ENCODE results near the gene TMED5. TPM values are rescaled to one million over a fixed set of nuclear protein-coding genes. Genes with fewer than 3 reads are reported as not detected.

TMED5 gene
- total and polyA plus RNA-seq, 2 of the 4 experiments (the other 2 are of a cell fraction), result 20.1 to 38.1 TPM

DNA sequence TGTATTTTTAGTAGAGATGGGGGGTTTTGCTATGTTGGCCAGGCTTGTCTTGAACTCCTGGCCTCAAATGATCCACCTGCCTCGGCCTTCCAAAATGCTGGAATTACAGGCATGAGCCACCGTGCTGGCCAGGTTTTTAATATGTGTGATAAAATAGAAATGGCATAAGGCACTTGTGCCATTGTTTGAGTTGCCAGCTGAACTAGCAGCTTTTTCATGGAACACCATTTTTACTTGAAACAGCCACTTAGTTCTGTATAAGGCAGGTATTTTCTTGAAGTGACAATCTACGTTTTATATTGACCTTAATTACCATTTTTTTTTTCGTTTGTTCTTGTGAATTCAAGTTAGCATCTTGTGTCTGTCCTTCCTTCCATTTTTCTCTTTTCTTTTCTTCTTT, 72.8 kb downstream of the TMED5 start:
- no peaks in the 10 kb centered on the region for H3K27me3 ChIP-seq (ENCODE audit: control insufficient read depth, insufficient read depth, low read length)
- H3K4me3 ChIP-seq (ENCODE audit: insufficient read depth, low read depth, low read length), result no peak overlapping the region
- H2AFZ ChIP-seq (replicated peaks; ENCODE audit: low read length, poor library complexity), result no peak overlapping the region
- peaks cover 23 to 38% of the 10 kb centered on the region in 2 experiments; a peak in 3 of 4 replicates for H3K79me1 ChIP-seq (ENCODE audit: low read depth in 1 of 2, low read length in 2 of 2)
- no TSS peak for BruUV-seq (replicated peaks)
- intact Hi-C loops (cut with micrococcal nuclease) (no loop called here), in situ Hi-C loops (cut with MboI; ENCODE audit: low sequenced_read_pairs) (no loop called here), dilution Hi-C loops (cut with HindIII; ENCODE audit: low sequenced_read_pairs, unreplicated experiment) (no loop called here)
- no peak overlapping the region for H4K91ac ChIP-seq (ENCODE audit: insufficient read depth, low read depth, low read length)
- no peak overlapping the region for H3K9ac ChIP-seq (ENCODE audit: low read depth, low read length)
- H3K27ac ChIP-seq (ENCODE audit: insufficient read depth, low read length), result no peak overlapping the region
- no peak overlapping the region for H2BK15ac ChIP-seq (ENCODE audit: low read depth, low read length)
- H3K4me2 ChIP-seq (ENCODE audit: low read depth, low read length), result no peak overlapping the region
- H3K4me1 ChIP-seq (ENCODE audit: control insufficient read depth, insufficient read depth, low read length), result no peaks in the 10 kb centered on the region
- CTCF ChIA-PET, result no interaction called here
- H4K20me1 ChIP-seq (ENCODE audit: insufficient read depth, low read length), result peaks cover 10% of the 10 kb centered on the region; the same call in 1 of the 2 replicates
- H3K18ac ChIP-seq (ENCODE audit: low read depth, low read length), result no peak overlapping the region
- POLR2A ChIA-PET (ENCODE audit: unreplicated experiment), result no interaction called here
- TF ChIP-seq, protein P1, sequence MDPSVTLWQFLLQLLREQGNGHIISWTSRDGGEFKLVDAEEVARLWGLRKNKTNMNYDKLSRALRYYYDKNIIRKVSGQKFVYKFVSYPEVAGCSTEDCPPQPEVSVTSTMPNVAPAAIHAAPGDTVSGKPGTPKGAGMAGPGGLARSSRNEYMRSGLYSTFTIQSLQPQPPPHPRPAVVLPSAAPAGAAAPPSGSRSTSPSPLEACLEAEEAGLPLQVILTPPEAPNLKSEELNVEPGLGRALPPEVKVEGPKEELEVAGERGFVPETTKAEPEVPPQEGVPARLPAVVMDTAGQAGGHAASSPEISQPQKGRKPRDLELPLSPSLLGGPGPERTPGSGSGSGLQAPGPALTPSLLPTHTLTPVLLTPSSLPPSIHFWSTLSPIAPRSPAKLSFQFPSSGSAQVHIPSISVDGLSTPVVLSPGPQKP (IDR thresholded peaks at IDR 0.05; ENCODE audit: borderline replicate concordance, low read depth, low read length), result no peak
- TF ChIP-seq RFX5 (IDR thresholded peaks at IDR 0.05; ENCODE audit: low read depth, low read length), result no peak
- TF ChIP-seq CEBPB (IDR thresholded peaks at IDR 0.05; ENCODE audit: low read depth, low read length), result no peak
- TF ChIP-seq CHD1 (IDR thresholded peaks at IDR 0.05; ENCODE audit: low read depth, low read length), result no peak
- TF ChIP-seq MAFK (IDR thresholded peaks at IDR 0.05; ENCODE audit: low read depth, low read length), result no peak
- no peak for TF ChIP-seq RCOR1 (IDR thresholded peaks at IDR 0.05; ENCODE audit: insufficient replicate concordance, low read length)
- TF ChIP-seq, protein P2, sequence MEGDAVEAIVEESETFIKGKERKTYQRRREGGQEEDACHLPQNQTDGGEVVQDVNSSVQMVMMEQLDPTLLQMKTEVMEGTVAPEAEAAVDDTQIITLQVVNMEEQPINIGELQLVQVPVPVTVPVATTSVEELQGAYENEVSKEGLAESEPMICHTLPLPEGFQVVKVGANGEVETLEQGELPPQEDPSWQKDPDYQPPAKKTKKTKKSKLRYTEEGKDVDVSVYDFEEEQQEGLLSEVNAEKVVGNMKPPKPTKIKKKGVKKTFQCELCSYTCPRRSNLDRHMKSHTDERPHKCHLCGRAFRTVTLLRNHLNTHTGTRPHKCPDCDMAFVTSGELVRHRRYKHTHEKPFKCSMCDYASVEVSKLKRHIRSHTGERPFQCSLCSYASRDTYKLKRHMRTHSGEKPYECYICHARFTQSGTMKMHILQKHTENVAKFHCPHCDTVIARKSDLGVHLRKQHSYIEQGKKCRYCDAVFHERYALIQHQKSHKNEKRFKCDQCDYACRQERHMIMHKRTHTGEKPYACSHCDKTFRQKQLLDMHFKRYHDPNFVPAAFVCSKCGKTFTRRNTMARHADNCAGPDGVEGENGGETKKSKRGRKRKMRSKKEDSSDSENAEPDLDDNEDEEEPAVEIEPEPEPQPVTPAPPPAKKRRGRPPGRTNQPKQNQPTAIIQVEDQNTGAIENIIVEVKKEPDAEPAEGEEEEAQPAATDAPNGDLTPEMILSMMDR (conservative IDR thresholded peaks at IDR 0.05; ENCODE audit: low read depth, low read length), result no peak
- no peak for TF ChIP-seq SMC3 (IDR thresholded peaks at IDR 0.05; ENCODE audit: low read depth, low read length)
- no peak for TF ChIP-seq NFE2L2 (IDR thresholded peaks at IDR 0.05; ENCODE audit: low read depth, low read length)
- no peak for TF ChIP-seq POLR2A (IDR thresholded peaks at IDR 0.05; ENCODE audit: low read depth, low read length)
- no peak for TF ChIP-seq FOS (IDR thresholded peaks at IDR 0.05; ENCODE audit: low read depth, low read length)
- TF ChIP-seq MXI1 (IDR thresholded peaks at IDR 0.05; ENCODE audit: borderline replicate concordance, low read depth, low read length), result no peak
- no peak for TF ChIP-seq BHLHE40 (IDR thresholded peaks at IDR 0.05; ENCODE audit: low read depth, low read length)
- TF ChIP-seq RAD21 (IDR thresholded peaks at IDR 0.05; ENCODE audit: low read length), result no peak
- no peak for TF ChIP-seq MAZ (IDR thresholded peaks at IDR 0.05; ENCODE audit: borderline replicate concordance, low read depth, low read length)
- TF ChIP-seq, protein P3, sequence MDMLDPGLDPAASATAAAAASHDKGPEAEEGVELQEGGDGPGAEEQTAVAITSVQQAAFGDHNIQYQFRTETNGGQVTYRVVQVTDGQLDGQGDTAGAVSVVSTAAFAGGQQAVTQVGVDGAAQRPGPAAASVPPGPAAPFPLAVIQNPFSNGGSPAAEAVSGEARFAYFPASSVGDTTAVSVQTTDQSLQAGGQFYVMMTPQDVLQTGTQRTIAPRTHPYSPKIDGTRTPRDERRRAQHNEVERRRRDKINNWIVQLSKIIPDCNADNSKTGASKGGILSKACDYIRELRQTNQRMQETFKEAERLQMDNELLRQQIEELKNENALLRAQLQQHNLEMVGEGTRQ (IDR thresholded peaks at IDR 0.05; ENCODE audit: low read depth, low read length), result no peak
- no peak overlapping the region for H2BK120ac ChIP-seq (ENCODE audit: low read depth, low read length)
- no peak overlapping the region for H2AK5ac ChIP-seq (ENCODE audit: low read depth, low read length)
- ATAC-seq (ENCODE audit: low read depth) (no peak), DNase-seq (no peak)
- no peak overlapping the region for H2BK20ac ChIP-seq (ENCODE audit: low read depth, low read length)
- H2AK9ac ChIP-seq (replicated peaks; ENCODE audit: low read depth, low read length, poor library complexity), result no peak overlapping the region
- no peak overlapping the region for H4K8ac ChIP-seq (ENCODE audit: low read depth in 2 of 2, low read length in 2 of 2)
- H3K14ac ChIP-seq (replicated peaks; ENCODE audit: low read depth, low read length), result no peak overlapping the region
- no peak overlapping the region for H3K56ac ChIP-seq (ENCODE audit: extremely low read depth, insufficient read depth, low read length)
- H3K36me3 ChIP-seq (ENCODE audit: control insufficient read depth, insufficient read depth, low read length), result peaks cover 7% of the 10 kb centered on the region; the same call in 1 of the 2 replicates
- H3K9me3 ChIP-seq (ENCODE audit: control insufficient read depth, insufficient read depth, low read length), result no peaks in the 10 kb centered on the region; the same call in 1 of the 2 replicates
- H3K23ac ChIP-seq (ENCODE audit: low read depth, low read length), result no peak overlapping the region
- no peak overlapping the region for H2BK5ac ChIP-seq (ENCODE audit: low read depth, low read length, poor library complexity, severe bottlenecking)
- H3K4ac ChIP-seq (ENCODE audit: low read depth, low read length), result no peak overlapping the region
- H4K5ac ChIP-seq (ENCODE audit: low read depth, low read length), result no peak overlapping the region
- H3K9me1 ChIP-seq (ENCODE audit: insufficient read depth, low read length), result no peaks in the 10 kb centered on the region
- WGBS, 2 experiments (ENCODE audit: extremely low coverage in 2 of 2, insufficient read length in 1 of 2), result no CpG with 5 or more reads among the region's 4 CpGs

Data from IMR-90 (cell line).